HG02970 (cell line): ENCODE results near the gene ABCA3.
"Not testable (repeated sequence)": the region's sequence is repeated elsewhere in the genome, so short reads cannot be mapped to it uniquely, and the experiment has no call there.

ENCODE experiments used
- ATAC-seq: cut with Tn5 transposase; IDR thresholded peaks from one replicate; pipeline ENCODE4 v1.9.1; 2021; ENCODE audit warnings: mild to moderate bottlenecking, moderate library complexity, moderate number of reproducible peaks; ENCODE audit not compliant: unreplicated experiment, low FRiP score

The ABCA3 gene

GRCh38 chr16:2282866-2283555, 57.5 kb downstream of the ABCA3 start:
- ATAC-seq: no peak

DNA sequence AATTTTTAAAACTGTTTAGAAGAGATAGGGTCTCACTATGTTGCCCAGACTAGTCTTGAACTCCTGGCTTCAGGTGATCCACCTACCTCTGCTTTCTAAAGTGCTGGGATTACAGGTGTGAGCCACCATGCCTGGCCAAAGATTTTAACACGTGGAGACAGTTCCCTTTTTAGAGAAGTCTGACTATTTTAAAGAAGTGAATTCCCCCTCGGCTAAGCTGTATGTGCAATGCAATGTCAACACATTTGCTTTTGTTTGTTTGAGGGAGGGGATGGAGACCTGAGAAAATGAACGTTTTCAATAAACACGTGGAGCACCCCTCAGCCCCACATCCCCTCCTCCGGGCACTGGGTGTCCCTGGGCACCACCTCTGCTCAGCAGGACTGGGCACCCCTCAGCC, 58.3 kb downstream of the ABCA3 start:
- no peak for ATAC-seq

DNA sequence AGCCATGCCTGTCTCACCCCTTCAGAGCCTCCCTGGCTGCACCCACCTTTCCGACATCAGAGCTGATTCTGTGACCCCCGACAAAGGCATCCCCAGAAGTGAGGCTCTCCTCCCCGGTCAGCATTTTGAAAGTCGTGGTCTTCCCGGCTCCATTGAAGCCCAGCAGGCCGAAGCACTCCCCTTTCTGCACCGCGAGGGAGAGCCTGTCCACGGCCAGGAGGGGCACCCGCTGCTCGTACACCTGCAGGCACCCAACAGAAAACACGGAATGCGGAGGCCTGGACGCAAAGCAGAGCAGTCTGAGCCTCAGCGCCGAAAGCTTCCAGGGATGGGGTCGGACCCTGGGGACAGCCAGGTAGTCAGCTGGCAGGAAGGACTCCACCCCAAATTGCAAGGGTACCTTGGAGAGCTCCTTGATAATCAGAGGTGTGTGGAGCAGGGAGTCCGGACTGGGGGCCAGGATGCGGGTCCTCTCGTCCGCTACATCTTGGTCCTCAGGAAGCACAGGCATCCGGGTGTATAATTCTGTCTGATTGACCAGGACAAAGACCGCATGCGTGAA, 59.5 kb downstream of the ABCA3 start:
- ATAC-seq: no peak

GRCh38 chr16:2280461-2280860, 60.1 kb downstream of the ABCA3 start:
- ATAC-seq: no peak

- no peak for ATAC-seq
These were observed 61.4 kb downstream of the ABCA3 start for GRCh38 chr16:2278956-2279800.

DNA sequence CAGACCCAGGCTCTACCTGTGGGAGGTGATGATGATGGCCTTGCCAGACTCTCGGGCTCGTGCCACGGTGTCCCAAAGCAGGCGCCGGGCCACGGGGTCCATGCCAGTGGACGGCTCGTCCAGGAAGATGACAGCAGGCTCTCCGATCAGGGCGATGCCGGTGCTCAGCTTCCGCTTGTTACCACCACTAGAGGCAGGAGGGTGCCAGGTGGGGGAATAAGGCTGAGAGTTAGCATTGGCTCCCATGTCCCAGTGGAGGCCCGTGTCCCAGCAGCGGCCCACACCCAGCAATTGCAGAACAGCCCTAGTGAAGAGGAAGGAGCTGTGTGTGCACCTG, 62.3 kb downstream of the ABCA3 start:
- ATAC-seq: no peak

DNA sequence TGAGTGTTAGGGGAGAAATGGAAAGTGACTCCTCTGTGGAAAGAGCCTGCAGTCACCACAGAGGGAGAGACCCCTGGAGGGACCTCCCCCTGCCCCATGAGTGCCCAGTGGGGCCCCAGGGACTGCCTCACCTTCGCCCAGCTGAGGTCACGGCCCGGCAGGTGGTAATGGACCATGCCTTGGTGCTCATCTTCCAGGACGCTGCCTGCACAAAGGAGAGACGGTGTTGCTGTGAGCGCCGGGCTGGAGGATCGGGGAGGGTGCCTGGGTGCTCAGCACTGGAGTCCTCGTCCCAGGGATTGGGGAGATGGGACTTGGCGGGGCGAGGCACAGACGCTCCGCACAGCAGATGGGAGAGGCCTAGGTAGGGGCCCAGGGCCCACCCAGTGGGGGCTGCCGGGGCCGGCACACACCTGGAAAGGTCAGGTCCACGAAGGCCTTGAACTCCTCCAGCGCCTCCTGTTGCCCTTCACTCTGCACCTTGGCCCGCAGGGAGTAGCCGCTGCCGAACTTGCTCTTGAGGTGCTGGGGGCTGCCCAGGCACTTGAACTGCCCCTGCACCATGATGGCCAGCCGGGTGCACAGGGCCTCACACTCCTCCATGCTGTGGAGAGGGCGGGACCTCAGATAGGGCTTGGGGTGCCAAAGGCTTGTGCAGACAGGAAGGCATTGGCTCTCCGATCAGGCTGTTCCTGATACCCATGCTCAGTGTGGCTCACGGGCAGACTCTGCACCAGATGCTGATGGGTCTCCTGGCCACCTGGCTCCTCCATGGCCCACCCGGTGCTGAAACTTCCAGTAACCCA, 62.9 kb downstream of the ABCA3 start:
- ATAC-seq: no peak

- ATAC-seq: no peak
These were observed 63.9 kb downstream of the ABCA3 start for GRCh38 chr16:2276368-2277195.

GRCh38 chr16:2275476-2276367, 64.8 kb downstream of the ABCA3 start:
- no peak for ATAC-seq

- ATAC-seq: no peak
These were observed 66.6 kb downstream of the ABCA3 start for GRCh38 chr16:2273931-2274330.

DNA sequence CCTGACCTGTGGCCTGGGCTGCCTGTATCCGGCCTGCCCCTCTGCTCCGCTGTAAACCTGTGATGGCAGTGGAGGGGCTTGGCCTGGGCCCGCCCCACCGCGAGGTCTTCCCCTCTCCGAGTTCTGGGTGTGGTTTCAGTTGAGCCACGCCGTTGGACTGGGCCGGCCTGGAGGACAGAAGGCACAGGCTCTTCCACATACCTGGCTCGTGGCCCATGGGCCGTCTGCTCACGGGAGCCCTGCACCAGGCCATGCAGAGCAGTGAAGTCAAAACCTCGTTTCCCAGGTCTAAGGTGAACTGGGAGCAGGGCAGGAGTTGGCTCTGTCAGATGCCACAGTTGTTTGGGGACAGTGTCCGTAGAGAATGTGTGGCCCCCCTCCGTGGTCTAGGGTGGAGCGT, 67.0 kb downstream of the ABCA3 start:
- no peak for ATAC-seq

GRCh38 chr16:2271848-2272461, 68.6 kb downstream of the ABCA3 start:
- no peak for ATAC-seq

DNA sequence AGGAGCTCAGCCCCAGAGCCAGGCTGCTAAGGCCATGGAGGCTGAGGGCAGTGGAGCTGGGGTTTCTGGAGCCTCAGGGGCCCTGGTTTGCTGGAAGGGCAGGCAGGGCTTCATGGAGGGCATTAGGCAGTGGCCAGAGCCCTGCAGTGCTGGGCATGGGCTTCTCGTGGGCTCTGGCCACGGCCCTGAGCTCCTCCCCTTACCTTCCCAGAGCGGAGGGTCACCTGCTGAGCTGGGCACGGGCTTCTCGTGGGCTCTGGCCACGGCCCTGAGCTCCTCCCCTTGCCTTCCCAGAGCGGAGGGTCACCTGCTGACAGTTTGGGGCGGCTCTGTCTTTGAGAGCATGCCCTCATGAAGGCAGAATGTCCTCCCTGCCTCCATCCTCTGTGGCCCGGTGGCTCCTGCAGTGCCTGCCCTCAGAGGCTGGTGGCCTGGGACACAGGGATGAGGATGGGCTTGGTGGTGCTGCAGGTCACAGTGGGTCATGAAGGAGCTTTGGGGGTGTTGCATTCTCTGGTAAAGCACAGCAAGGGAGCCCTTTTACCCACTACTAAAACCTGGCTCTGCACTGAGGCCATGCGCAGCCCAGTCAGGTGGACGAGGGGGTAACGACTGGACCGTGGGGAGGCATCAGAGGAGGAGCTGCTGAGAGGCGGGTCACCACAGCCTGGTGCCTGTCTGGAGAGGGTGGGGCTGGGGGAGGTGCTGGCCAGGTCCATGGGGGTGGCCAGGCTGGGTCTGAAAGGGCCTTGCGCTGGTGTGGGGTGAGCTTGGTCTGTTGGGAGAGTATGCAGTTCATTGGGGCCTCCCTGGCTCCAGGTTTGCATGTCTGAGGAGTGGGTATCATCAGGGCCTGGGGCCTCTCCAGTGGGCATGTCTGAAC, 69.7 kb downstream of the ABCA3 start:
- ATAC-seq: no peak

DNA sequence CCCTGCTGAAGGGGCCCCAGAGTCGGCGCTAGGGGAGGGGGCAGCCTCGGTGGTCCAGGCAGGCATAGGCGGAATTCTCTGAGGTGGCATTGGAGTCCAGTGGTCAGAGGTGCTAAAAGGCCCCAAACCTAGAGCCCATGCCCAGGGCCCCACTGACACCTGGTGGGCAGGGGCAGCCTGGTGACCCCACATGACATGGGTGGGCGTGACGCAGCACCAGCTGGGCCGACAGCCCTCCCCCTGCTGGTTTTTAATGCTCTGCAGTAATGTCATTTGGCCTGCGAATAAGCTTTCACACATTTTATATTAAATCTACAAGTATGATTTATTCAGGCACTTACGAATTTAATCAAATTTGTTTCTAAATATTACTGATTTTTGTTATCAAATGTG, 70.5 kb downstream of the ABCA3 start:
- no peak for ATAC-seq

GRCh38 chr16:2267913-2268666, 72.4 kb downstream of the ABCA3 start, which contains the start of gene RNPS1:
RNPS1 (minus strand) TSS chr16:2268126; CDS start chr16:2264643, 3,483 bp downstream.
- ATAC-seq: peak; percentile 78

- peak; percentile 69 for ATAC-seq
These were observed 73.0 kb downstream of the ABCA3 start for GRCh38 chr16:2267505-2267912.

DNA sequence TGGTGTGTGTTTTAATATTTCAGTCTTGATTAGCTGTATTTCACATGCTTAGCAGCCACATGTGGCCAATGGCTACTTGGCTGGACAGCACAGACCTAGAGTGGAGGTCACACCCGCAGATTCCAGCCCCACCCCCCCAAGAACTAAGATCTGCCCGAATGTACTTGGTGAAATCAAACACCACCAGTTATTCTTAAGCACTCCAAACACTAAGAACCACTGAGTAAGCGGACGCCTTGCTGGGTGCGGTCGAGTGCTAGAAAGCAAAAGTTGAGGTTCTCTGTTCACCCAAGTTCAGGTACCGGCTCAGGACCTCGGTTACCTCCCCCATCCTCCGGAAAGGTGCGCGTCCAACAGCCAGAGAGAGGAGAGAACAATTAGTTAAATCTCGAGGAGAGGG, 73.6 kb downstream of the ABCA3 start:
- not testable (repeated sequence) for ATAC-seq
